Measurements from ENCODE around the gene ZNF774. TPM values are rescaled to one million over a fixed set of nuclear protein-coding genes. Genes with fewer than 3 reads are reported as not detected.

Gene ZNF774
- total and polyA plus RNA-seq, 2 of the 8 experiments (the other 6 are each of a cell fraction or from before 2014, with no cell fraction given), result 0.82 to 2.6 TPM

- Histone ChIP-seq H3K4me2 (ENCODE audit: insufficient read depth in 1 of 2, low read depth in 2 of 2, low read length in 2 of 2) (no peak overlapping the region), H3K23ac (ENCODE audit: insufficient read length) (no peak overlapping the region), H3K56ac (replicated peaks; ENCODE audit: insufficient read length, low read depth, low read length) (no peak overlapping the region), H2AK5ac (ENCODE audit: low read depth, low read length) (no peak overlapping the region), H2BK12ac (ENCODE audit: low read depth, low read length) (no peak overlapping the region), H2BK15ac (ENCODE audit: low read length) (no peak overlapping the region), H3K27ac (ENCODE audit: low read depth, low read length) (no peak overlapping the region), H3K4ac (replicated peaks; ENCODE audit: insufficient read length, low read depth, low read length) (no peak overlapping the region), H2BK5ac (ENCODE audit: low read depth, low read length) (no peak overlapping the region), H4K8ac (ENCODE audit: extremely low read depth, insufficient read depth, low read length) (no peak overlapping the region), H3K79me2 (ENCODE audit: control insufficient read depth in 1 of 2, insufficient read depth in 2 of 2, low read length in 2 of 2) (no peaks in the 10 kb centered on the region), H3K9ac (replicated peaks in 1 of 4; ENCODE audit: extremely low read depth in 1 of 4, low read depth in 3 of 4, low read length in 3 of 4) (no peak overlapping the region), H3K18ac (ENCODE audit: extremely low read depth, low read length) (no peak overlapping the region), H4K20me1 (replicated peaks in 1 of 2; ENCODE audit: control insufficient read depth in 1 of 2, insufficient read depth in 2 of 2, low read length in 2 of 2) (no peaks in the 10 kb centered on the region), H3K9me3 (ENCODE audit: insufficient read depth in 2 of 2, low read depth in 1 of 2, low read length in 1 of 2) (peaks cover 6 to 11% of the 10 kb centered on the region in 2 experiments; a peak in 3 of 4 replicates), H3K27me3 (replicated peaks in 1 of 4; ENCODE audit: control insufficient read depth in 3 of 4, extremely low read depth in 1 of 4, insufficient read depth in 3 of 4, low read length in 3 of 4) (no peaks in the 10 kb centered on the region), H3K14ac (ENCODE audit: insufficient read length) (no peak overlapping the region), H4K91ac (replicated peaks; ENCODE audit: insufficient read length, low read length) (no peak overlapping the region), H2BK120ac (replicated peaks; ENCODE audit: low read depth, low read length) (no peak overlapping the region), H2BK20ac (ENCODE audit: low read length) (no peak overlapping the region), H3K4me3 (ENCODE audit: extremely low read depth in 1 of 4, insufficient read depth in 2 of 4, low read depth in 3 of 4, low read length in 4 of 4) (no peak overlapping the region), H3K36me3 (ENCODE audit: control insufficient read depth in 2 of 4, insufficient read depth in 4 of 4, low read length in 3 of 4) (no peaks in the 10 kb centered on the region), H3K23me2 (ENCODE audit: low read depth, low read length) (no peaks in the 10 kb centered on the region), H3K79me1 (ENCODE audit: low read depth, low read length) (no peaks in the 10 kb centered on the region), H2AFZ (ENCODE audit: low read length) (no peak overlapping the region), H3K4me1 (replicated peaks in 1 of 4; ENCODE audit: control insufficient read depth in 3 of 4, insufficient read depth in 4 of 4, low read length in 3 of 4) (no peaks in the 10 kb centered on the region), H4K5ac (ENCODE audit: insufficient read length, low read depth, low read length) (no peak overlapping the region)
- no peak for FAIRE-seq
- no peak for DNase-seq (ENCODE audit: low read depth in 1 of 2, low spot score in 2 of 2)
- POLR2A ChIA-PET (ENCODE audit: partially characterized antibody), result no interaction called here
- CTCF ChIA-PET (ENCODE audit: partially characterized antibody), result interaction anchor here (3.0 kb wide), 1 partner anchor 101 kb away, joined by 12 read pairs; no protein-coding TSS in a partner anchor
- TF ChIP-seq JUN (IDR thresholded peaks at IDR 0.05; ENCODE audit: low read depth, low read length) (no peak), SAP30 (IDR thresholded peaks at IDR 0.05; ENCODE audit: insufficient read depth, insufficient replicate concordance, low read length) (no peak), SRF (IDR thresholded peaks at IDR 0.05; ENCODE audit: low read depth, low read length) (no peak), MAX (IDR thresholded peaks at IDR 0.05) (no peak), CHD2 (IDR thresholded peaks at IDR 0.05; ENCODE audit: low read length) (no peak), SP1 (IDR thresholded peaks at IDR 0.05; ENCODE audit: low read depth, low read length) (no peak)
Measured at GRCh38 chr15:90381515-90381914, 29.4 kb downstream of the ZNF774 start.

Measured in H1 (cell line).